Measurements from ENCODE around the gene MRPL24.
A peak's percentile ranks its signal among the peaks of the same experiment; 100 is the strongest.

The MRPL24 gene

GRCh38 chr1:156692925-156693847 is 47.7 kb downstream of the MRPL24 start (continued):
- TF ChIP-seq ZEB2 (tag by site-specific recombination; IDR thresholded peaks at IDR 0.05) = 0 out of 2 replicates have a peak, but pooled peaks have one; percentile 38
- no peak for TF ChIP-seq BCL11A (tag by site-specific recombination; IDR thresholded peaks at IDR 0.05; ENCODE audit: low read depth)
- TF ChIP-seq OSR2 (tag by site-specific recombination; IDR thresholded peaks at IDR 0.05) = no peak
- peak; percentile 77 for TF ChIP-seq ZNF398 (tag by site-specific recombination; IDR thresholded peaks at IDR 0.05)
- no peak for TF ChIP-seq ZSCAN4 (tag by site-specific recombination; IDR thresholded peaks at IDR 0.05)
- TF ChIP-seq ZNF335 (tag by site-specific recombination; conservative IDR thresholded peaks at IDR 0.05) = peak; percentile 56
- TF ChIP-seq ZSCAN30 (tag by site-specific recombination; IDR thresholded peaks at IDR 0.05) = peak; percentile 81
- TF ChIP-seq ZNF24 (tag by site-specific recombination; IDR thresholded peaks at IDR 0.05) = no peak
- no peak for TF ChIP-seq ZSCAN5A (tag by site-specific recombination; IDR thresholded peaks at IDR 0.05)
- TF ChIP-seq ATF2 (tag by site-specific recombination; IDR thresholded peaks at IDR 0.05; ENCODE audit: low read depth) = no peak
- TF ChIP-seq ZNF777 (tag by site-specific recombination; IDR thresholded peaks at IDR 0.05; ENCODE audit: borderline replicate concordance) = no peak
- no peak for TF ChIP-seq ZNF514 (tag by site-specific recombination; IDR thresholded peaks at IDR 0.05)
- TF ChIP-seq ZNF146 (tag by site-specific recombination; IDR thresholded peaks at IDR 0.05) = no peak
- no peak for TF ChIP-seq ZBTB7A (tag by site-specific recombination; IDR thresholded peaks at IDR 0.05; ENCODE audit: low read depth)
- no peak for TF ChIP-seq ZNF394 (tag by site-specific recombination; IDR thresholded peaks at IDR 0.05; ENCODE audit: borderline replicate concordance)
- TF ChIP-seq KLF17 (tag by site-specific recombination; IDR thresholded peaks at IDR 0.05) = peak; percentile 44; the same call in 1 of the 2 replicates
- TF ChIP-seq ZBTB1 (tag by site-specific recombination; IDR thresholded peaks at IDR 0.05) = no peak
- TF ChIP-seq INSM2 (tag by site-specific recombination; IDR thresholded peaks at IDR 0.05) = no peak
- TF ChIP-seq ZNF132 (tag by site-specific recombination; IDR thresholded peaks at IDR 0.05; ENCODE audit: borderline replicate concordance) = no peak
- TF ChIP-seq ZNF114 (tag by site-specific recombination; IDR thresholded peaks at IDR 0.05) = no peak
- TF ChIP-seq PRDM2 (tag by site-specific recombination; IDR thresholded peaks at IDR 0.05; ENCODE audit: borderline replicate concordance) = no peak
- no peak for TF ChIP-seq ZNF610 (tag by site-specific recombination; IDR thresholded peaks at IDR 0.05; ENCODE audit: borderline replicate concordance)
- TF ChIP-seq ZNF214 (tag by site-specific recombination; IDR thresholded peaks at IDR 0.05; ENCODE audit: borderline replicate concordance) = no peak
- no peak for TF ChIP-seq ZFP69B (tag by site-specific recombination; IDR thresholded peaks at IDR 0.05)

Measured in HEK293 (cell line).